H9 (cell line): ENCODE results near the gene DRD1. TPM values are rescaled to one million over a fixed set of nuclear protein-coding genes. Genes with fewer than 3 reads are reported as not detected.

Experiments
- DNase-seq: peaks from one replicate; pipeline ENCODE4 v3.0.0-alpha.2; 2017
- H2AFZ ChIP-seq: one replicate; pipeline ENCODE4 v1.6.1; 2013; ENCODE audit warnings: mild to moderate bottlenecking, low read length, control low read depth, moderate library complexity
- H2AK5ac ChIP-seq: 2 replicates; pipeline ENCODE4 v1.6.1; 2013; ENCODE audit warnings: low read length, control low read depth, mixed read lengths; ENCODE audit not compliant: insufficient read length
- H2BK120ac ChIP-seq: one replicate; pipeline ENCODE4 v1.6.1; 2013; ENCODE audit warnings: low read depth, mild to moderate bottlenecking, low read length, control low read depth, inconsistent platforms; ENCODE audit not compliant: poor library complexity, severe bottlenecking
- H2BK12ac ChIP-seq: 2 replicates; pipeline ENCODE4 v1.6.1; 2013; ENCODE audit warnings: low read length, control low read depth, mixed read lengths, low read depth; ENCODE audit not compliant: insufficient read length
- H2BK15ac ChIP-seq: 2 replicates; pipeline ENCODE4 v1.6.1; 2013; ENCODE audit warnings: low read depth, low read length, control low read depth
- H2BK20ac ChIP-seq: one replicate; pipeline ENCODE4 v1.6.1; 2013; ENCODE audit warnings: low read depth, mild to moderate bottlenecking, low read length, control low read depth, inconsistent platforms; ENCODE audit not compliant: poor library complexity, severe bottlenecking
- H2BK5ac ChIP-seq: 2 replicates; pipeline ENCODE4 v1.6.1; 2013; ENCODE audit warnings: low read length, control low read depth, mixed read lengths; ENCODE audit not compliant: insufficient read length
- H3K14ac ChIP-seq: 2 replicates; pipeline ENCODE4 v1.6.1; 2013; ENCODE audit warnings: low read length, control low read depth; ENCODE audit not compliant: insufficient read depth
- H3K18ac ChIP-seq: 2 replicates; pipeline ENCODE4 v1.6.1; 2013; ENCODE audit warnings: low read depth, mild to moderate bottlenecking, mixed read lengths, low read length, control low read depth; ENCODE audit not compliant: insufficient read length
- H3K23ac ChIP-seq: 2 replicates; pipeline ENCODE4 v1.6.1; 2013; ENCODE audit warnings: low read length, control low read depth, mixed read lengths, low read depth; ENCODE audit not compliant: insufficient read length
- H3K23me2 ChIP-seq: 2 replicates; pipeline ENCODE4 v1.6.1; 2013; ENCODE audit warnings: low read depth, mild to moderate bottlenecking, mixed read lengths, low read length, control low read depth; ENCODE audit not compliant: insufficient read length, poor library complexity, severe bottlenecking
- H3K27ac ChIP-seq: 2 replicates; pipeline ENCODE4 v1.5.1; 2013; ENCODE audit warnings: low read length, control low read depth, mixed read lengths, low read depth; ENCODE audit not compliant: insufficient read length
- H3K27me3 ChIP-seq: 2 replicates; pipeline ENCODE4 v1.6.1; 2013; ENCODE audit warnings: low read length, control low read depth, inconsistent platforms; ENCODE audit not compliant: insufficient read depth
- H3K4ac ChIP-seq: 2 replicates; pipeline ENCODE4 v1.6.1; 2013; ENCODE audit warnings: low read depth, mild to moderate bottlenecking, control low read depth, inconsistent platforms, low read length, moderate library complexity
- H3K4me1 ChIP-seq: 2 replicates; pipeline ENCODE4 v1.6.1; 2013; ENCODE audit warnings: low read length, control low read depth, inconsistent platforms; ENCODE audit not compliant: insufficient read depth
- H3K4me2 ChIP-seq: 2 replicates; pipeline ENCODE4 v1.6.1; 2013; ENCODE audit warnings: low read length, control low read depth, mixed read lengths; ENCODE audit not compliant: insufficient read length, insufficient read depth
- H3K56ac ChIP-seq: 2 replicates; pipeline ENCODE4 v1.6.1; 2013; ENCODE audit warnings: low read depth, mild to moderate bottlenecking, mixed read lengths, low read length, control low read depth; ENCODE audit not compliant: insufficient read length
- H3K79me1 ChIP-seq: 2 replicates; pipeline ENCODE4 v1.6.1; 2013; ENCODE audit warnings: low read depth, mild to moderate bottlenecking, moderate library complexity, low read length, control low read depth, inconsistent platforms; ENCODE audit not compliant: insufficient read depth, poor library complexity, severe bottlenecking
- H3K79me2 ChIP-seq: 2 replicates; pipeline ENCODE4 v1.6.1; 2013; ENCODE audit warnings: low read length, control low read depth, inconsistent platforms; ENCODE audit not compliant: insufficient read depth
- H3K9ac ChIP-seq: 2 replicates; pipeline ENCODE4 v1.6.1; 2013; ENCODE audit warnings: low read length, control low read depth, mixed read lengths; ENCODE audit not compliant: insufficient read length; ENCODE audit errors: extremely low read depth
- H3K9me3 ChIP-seq: one replicate; pipeline ENCODE4 v1.6.1; 2013; ENCODE audit warnings: low read depth, low read length, inconsistent platforms; ENCODE audit not compliant: control insufficient read depth
- H3T11ph ChIP-seq: one replicate; pipeline ENCODE4 v1.6.1; 2013; ENCODE audit warnings: mild to moderate bottlenecking, low read length, control low read depth, inconsistent platforms
- H4K20me1 ChIP-seq: one replicate; pipeline ENCODE4 v1.6.1; 2013; ENCODE audit not compliant: control insufficient read depth, insufficient read length, insufficient read depth
- H4K5ac ChIP-seq: 2 replicates; pipeline ENCODE4 v1.6.1; 2013; ENCODE audit warnings: low read depth, mild to moderate bottlenecking, mixed read lengths, low read length, control low read depth; ENCODE audit not compliant: insufficient read length
- H4K8ac ChIP-seq: replicated peaks from 2 replicates; pipeline ENCODE4 v1.6.1; 2013; ENCODE audit warnings: low read length, control low read depth, mixed read lengths, low read depth; ENCODE audit not compliant: insufficient read length
- H4K91ac ChIP-seq: 2 replicates; pipeline ENCODE4 v1.6.1; 2013; ENCODE audit warnings: low read depth, mild to moderate bottlenecking, moderate library complexity, mixed read lengths, low read length, control low read depth; ENCODE audit not compliant: insufficient read length
- H3K27ac Mint-ChIP-seq, 3 experiments: 2 replicates in 2 of 3; 3 replicates in 1 of 3; pipeline ENCODE4 v1.8.0; 2020 to 2021; ENCODE audit warnings: mixed read lengths in 3 of 3, mild to moderate bottlenecking in 1 of 3, moderate library complexity in 1 of 3
- H3K27me3 Mint-ChIP-seq: 2 replicates; pipeline ENCODE4 v1.8.0; 2021; ENCODE audit warnings: low read depth, mild to moderate bottlenecking, moderate library complexity, mixed read lengths
- H3K36me3 Mint-ChIP-seq, 3 experiments: 2 replicates in 2 of 3; 3 replicates in 1 of 3; pipeline ENCODE4 v1.8.0; 2020 to 2021; ENCODE audit warnings: low read depth in 3 of 3, mixed read lengths in 3 of 3; ENCODE audit not compliant: insufficient read depth in 1 of 3
- H3K4me1 Mint-ChIP-seq, 2 experiments: 2 replicates each; pipeline ENCODE4 v1.8.0; 2020; ENCODE audit warnings: mixed read lengths in 2 of 2
- H3K4me3 Mint-ChIP-seq, 2 experiments: 2 replicates in 1 of 2; 3 replicates in 1 of 2; pipeline ENCODE4 v1.8.0; 2020 to 2021; ENCODE audit warnings: mild to moderate bottlenecking in 2 of 2, mixed read lengths in 2 of 2, moderate library complexity in 1 of 2
- H3K9me3 Mint-ChIP-seq, 2 experiments: 2 replicates in 1 of 2; 3 replicates in 1 of 2; pipeline ENCODE4 v1.8.0; 2020; ENCODE audit warnings: mild to moderate bottlenecking in 2 of 2, mixed read lengths in 2 of 2, moderate library complexity in 1 of 2
- WGBS: extraction: QIAGEN DNeasy Blood & Tissue Kit; methylation state at CpG from one replicate; pipeline ENCODE4 v1.1.7; 2013; ENCODE audit warnings: missing lambda C conversion rate, low lambda C conversion rate, mixed read lengths; ENCODE audit not compliant: insufficient read length; ENCODE audit errors: extremely low coverage; 5-methylcytosine and 5-hydroxymethylcytosine counted together
- total RNA-seq: library from RNA; stranded (reverse); gene quantifications from 2 replicates; pipeline ENCODE4 v1.2.1, GENCODE V29; 2021
- TF ChIP-seq, protein P1 (sequence below): fragments of 200-600 bp; sonication (generic); conservative IDR thresholded peaks from 3 replicates; pipeline ENCODE4 v1.8.0; 2021; ENCODE audit warnings: antibody characterized with exemption, mild to moderate bottlenecking

Gene DRD1
- total RNA-seq, 1 experiment from 2014 or later = not detected

- Histone ChIP-seq H3K9me3 (no peaks in the 10 kb centered on the region), H3K56ac (no peak overlapping the region), H2BK12ac (no peak overlapping the region), H3K27me3 (no peaks in the 10 kb centered on the region), H2AK5ac (no peak overlapping the region), H4K91ac (no peak overlapping the region), H3K23me2 (peaks cover 4% of the 10 kb centered on the region), H4K8ac (no peak overlapping the region), H3K4me1 (peaks cover 4% of the 10 kb centered on the region; the same call in 1 of the 2 replicates), H3K14ac (no peak overlapping the region), H3K27ac (no peak overlapping the region), H3K4me2 (no peak overlapping the region), H2AFZ (no peak overlapping the region), H3K9ac (no peak overlapping the region), H2BK15ac (no peak overlapping the region), H3K79me1 (peaks cover 4% of the 10 kb centered on the region), H2BK20ac (no peak overlapping the region), H2BK5ac (no peak overlapping the region), H3K18ac (no peak overlapping the region), H3K23ac (no peak overlapping the region), H4K5ac (no peak overlapping the region), H3K79me2 (peaks cover 27% of the 10 kb centered on the region; the same call in 1 of the 2 replicates), H3T11ph (no peak overlapping the region), H2BK120ac (no peak overlapping the region), H4K20me1 (no peaks in the 10 kb centered on the region), H3K4ac (no peak overlapping the region)
- Mint-ChIP-seq H3K4me1 (peaks cover 15 to 16% of the 10 kb centered on the region in 2 experiments), H3K4me3 (no peak overlapping the region), H3K9me3 (no peaks in the 10 kb centered on the region), H3K27me3 (no peaks in the 10 kb centered on the region), H3K27ac (no peak overlapping the region), H3K36me3 (peaks cover 55 to 74% (median 64%) of the 10 kb centered on the region in 3 experiments)
- DNase-seq = no peak
- TF ChIP-seq, protein P1, sequence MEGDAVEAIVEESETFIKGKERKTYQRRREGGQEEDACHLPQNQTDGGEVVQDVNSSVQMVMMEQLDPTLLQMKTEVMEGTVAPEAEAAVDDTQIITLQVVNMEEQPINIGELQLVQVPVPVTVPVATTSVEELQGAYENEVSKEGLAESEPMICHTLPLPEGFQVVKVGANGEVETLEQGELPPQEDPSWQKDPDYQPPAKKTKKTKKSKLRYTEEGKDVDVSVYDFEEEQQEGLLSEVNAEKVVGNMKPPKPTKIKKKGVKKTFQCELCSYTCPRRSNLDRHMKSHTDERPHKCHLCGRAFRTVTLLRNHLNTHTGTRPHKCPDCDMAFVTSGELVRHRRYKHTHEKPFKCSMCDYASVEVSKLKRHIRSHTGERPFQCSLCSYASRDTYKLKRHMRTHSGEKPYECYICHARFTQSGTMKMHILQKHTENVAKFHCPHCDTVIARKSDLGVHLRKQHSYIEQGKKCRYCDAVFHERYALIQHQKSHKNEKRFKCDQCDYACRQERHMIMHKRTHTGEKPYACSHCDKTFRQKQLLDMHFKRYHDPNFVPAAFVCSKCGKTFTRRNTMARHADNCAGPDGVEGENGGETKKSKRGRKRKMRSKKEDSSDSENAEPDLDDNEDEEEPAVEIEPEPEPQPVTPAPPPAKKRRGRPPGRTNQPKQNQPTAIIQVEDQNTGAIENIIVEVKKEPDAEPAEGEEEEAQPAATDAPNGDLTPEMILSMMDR = no peak
- WGBS = no CpG with 5 or more reads among the region's 26 CpGs
Observed at GRCh38 chr5:175484322-175484721, 40.3 kb upstream of the DRD1 start.
